ENCODE data around the gene FHOD3.

FHOD3 gene

GRCh38 chr18:36381075-36381474 lies 83.6 kb downstream of the FHOD3 start:
- DNase-seq (ENCODE audit: low read depth in 2 of 2): no peak

GRCh38 chr18:36382854-36383253 lies 85.3 kb downstream of the FHOD3 start:
- no peak for DNase-seq (ENCODE audit: low read depth in 2 of 2)

- no peak for DNase-seq (ENCODE audit: low read depth in 2 of 2)
These were observed 88.8 kb downstream of the FHOD3 start for GRCh38 chr18:36386150-36386920.

- no peak for DNase-seq (ENCODE audit: low read depth in 2 of 2)
These were observed 89.8 kb downstream of the FHOD3 start for GRCh38 chr18:36387310-36387709.

GRCh38 chr18:36388310-36388709 lies 90.8 kb downstream of the FHOD3 start:
- no peak for DNase-seq (ENCODE audit: low read depth in 2 of 2)

GRCh38 chr18:36389027-36389426 lies 91.5 kb downstream of the FHOD3 start:
- DNase-seq (ENCODE audit: low read depth in 2 of 2): no peak

- DNase-seq (ENCODE audit: low read depth in 2 of 2): no peak
These were observed 92.5 kb downstream of the FHOD3 start for GRCh38 chr18:36389811-36390581.

- DNase-seq (ENCODE audit: low read depth in 2 of 2): no peak
These were observed 94.1 kb downstream of the FHOD3 start for GRCh38 chr18:36391426-36392145.

- no peak for DNase-seq (ENCODE audit: low read depth in 2 of 2)
These were observed 94.9 kb downstream of the FHOD3 start for GRCh38 chr18:36392164-36392978.

- DNase-seq (ENCODE audit: low read depth in 2 of 2): no peak
These were observed 95.4 kb downstream of the FHOD3 start for GRCh38 chr18:36392979-36393287.

- no peak for DNase-seq (ENCODE audit: low read depth in 2 of 2)
These were observed 97.0 kb downstream of the FHOD3 start for GRCh38 chr18:36394486-36394885.

GRCh38 chr18:36396190-36396589 lies 98.7 kb downstream of the FHOD3 start:
- no peak for DNase-seq (ENCODE audit: low read depth in 2 of 2)

GRCh38 chr18:36397033-36397432 lies 99.5 kb downstream of the FHOD3 start:
- no peak for DNase-seq (ENCODE audit: low read depth in 2 of 2)

- no peak for DNase-seq (ENCODE audit: low read depth in 2 of 2)
These were observed 100.9 kb downstream of the FHOD3 start for GRCh38 chr18:36398419-36398818.

- DNase-seq (ENCODE audit: low read depth in 2 of 2): no peak
These were observed 101.5 kb downstream of the FHOD3 start for GRCh38 chr18:36399055-36399454.

GRCh38 chr18:36401462-36401861 lies 103.9 kb downstream of the FHOD3 start:
- DNase-seq (ENCODE audit: low read depth in 2 of 2): no peak

GRCh38 chr18:36402765-36403396 lies 105.4 kb downstream of the FHOD3 start:
- no peak for DNase-seq (ENCODE audit: low read depth in 2 of 2)

GRCh38 chr18:36403896-36404820 lies 106.6 kb downstream of the FHOD3 start:
- DNase-seq (ENCODE audit: low read depth in 2 of 2): no peak

- no peak for DNase-seq (ENCODE audit: low read depth in 2 of 2)
These were observed 108.1 kb downstream of the FHOD3 start for GRCh38 chr18:36405611-36406010.

GRCh38 chr18:36406805-36407204 lies 109.3 kb downstream of the FHOD3 start:
- DNase-seq (ENCODE audit: low read depth in 2 of 2): no peak

Data from stimulated activated CD4-positive, alpha-beta T cell treated with anti-CD3 and anti-CD28 coated beads, Interleukin-4, amount 100 ng/mL, for 48 hours (primary cell).